ENCODE results near the gene ALPL. TPM values are rescaled to one million over a fixed set of nuclear protein-coding genes. Genes with fewer than 3 reads are reported as not detected.
"Not testable (repeated sequence)": the region's sequence is repeated elsewhere in the genome, so short reads cannot be mapped to it uniquely, and the experiment has no call there.

Gene ALPL
- 0.28 and 0.45 TPM in 2 replicates for polyA plus RNA-seq (2011; rRNA removed)
- polyA minus RNA-seq (2011; rRNA and poly(A)+ RNA removed): 0.14 and 0.15 TPM in 2 replicates

GRCh38 chr1:21509351-21510112 is at the start of gene ALPL:
ALPL (plus strand) TSS chr1:21509423; CDS start chr1:21554082, 44,659 bp downstream.
- CTCF ChIA-PET: interaction anchor here (0.6 to 7.7 kb wide), 17 partner anchors 9 to 939 kb away, joined by 3 to 69 read pairs (median 7); no protein-coding TSS in a partner anchor
- no peak for DNase-seq (ENCODE audit: low read depth)
- Histone ChIP-seq H3K4me3 (ENCODE audit: low read depth, low read length) (peak within 1 kb of the TSS; percentile 25), H3K27me3 (ENCODE audit: control insufficient read depth, insufficient read depth, low read length) (peaks cover 18% of the 10 kb centered on the region), H3K36me3 (ENCODE audit: control insufficient read depth, insufficient read depth, low read length) (no peaks in the 10 kb centered on the region)
- POLR2A ChIA-PET: no interaction called here
- TF ChIP-seq CTCF (IDR thresholded peaks at IDR 0.05; ENCODE audit: insufficient read depth, low read depth, low read length): no peak

- H3K4me3 ChIP-seq (ENCODE audit: low read depth, low read length); DNase-seq (ENCODE audit: low read depth); CTCF ChIA-PET; POLR2A ChIA-PET; H3K36me3 ChIP-seq (ENCODE audit: control insufficient read depth, insufficient read depth, low read length); H3K27me3 ChIP-seq (ENCODE audit: control insufficient read depth, insufficient read depth, low read length): not testable (repeated sequence)
Observed at GRCh38 chr1:21465127-21465526, 44.1 kb upstream of the ALPL start.

GRCh38 chr1:21467946-21468345 is 41.3 kb upstream of the ALPL start:
- peaks cover 14% of the 10 kb centered on the region for H3K36me3 ChIP-seq (ENCODE audit: control insufficient read depth, insufficient read depth, low read length)
- POLR2A ChIA-PET; H3K4me3 ChIP-seq (ENCODE audit: low read depth, low read length); DNase-seq (ENCODE audit: low read depth); H3K27me3 ChIP-seq (ENCODE audit: control insufficient read depth, insufficient read depth, low read length): not testable (repeated sequence)
- CTCF ChIA-PET: interaction anchor here (0.9 to 2.7 kb wide), 5 partner anchors 10 to 96 kb away, joined by 3 to 13 read pairs (median 4); no protein-coding TSS in a partner anchor

GRCh38 chr1:21468599-21468998 is 40.6 kb upstream of the ALPL start:
- peak; percentile 52 for TF ChIP-seq CTCF (IDR thresholded peaks at IDR 0.05; ENCODE audit: insufficient read depth, low read depth, low read length)
- CTCF ChIA-PET: interaction anchor here (0.9 to 2.7 kb wide), 5 partner anchors 10 to 97 kb away, joined by 3 to 13 read pairs (median 4); no protein-coding TSS in a partner anchor

GRCh38 chr1:21469581-21469980 is 39.6 kb upstream of the ALPL start:
- POLR2A ChIA-PET: no interaction called here
- H3K4me3 ChIP-seq (ENCODE audit: low read depth, low read length): no peak overlapping the region
- DNase-seq (ENCODE audit: low read depth): no peak
- H3K27me3 ChIP-seq (ENCODE audit: control insufficient read depth, insufficient read depth, low read length): no peaks in the 10 kb centered on the region
- TF ChIP-seq CTCF (IDR thresholded peaks at IDR 0.05; ENCODE audit: insufficient read depth, low read depth, low read length): no peak
- peaks cover 15% of the 10 kb centered on the region for H3K36me3 ChIP-seq (ENCODE audit: control insufficient read depth, insufficient read depth, low read length)
- CTCF ChIA-PET: interaction anchor here (0.6 to 2.7 kb wide), 5 partner anchors 9 to 101 kb away, joined by 3 to 13 read pairs (median 4); no protein-coding TSS in a partner anchor

More at GRCh38 chr1:21468599-21468998, 40.6 kb upstream of the ALPL start:
- DNase-seq (ENCODE audit: low read depth): no peak
- no peak overlapping the region for H3K4me3 ChIP-seq (ENCODE audit: low read depth, low read length)
- POLR2A ChIA-PET: no interaction called here
- no peaks in the 10 kb centered on the region for H3K27me3 ChIP-seq (ENCODE audit: control insufficient read depth, insufficient read depth, low read length)
- peaks cover 15% of the 10 kb centered on the region for H3K36me3 ChIP-seq (ENCODE audit: control insufficient read depth, insufficient read depth, low read length)

GRCh38 chr1:21472861-21473260 is 36.4 kb upstream of the ALPL start:
- no peak overlapping the region for H3K4me3 ChIP-seq (ENCODE audit: low read depth, low read length)
- no peaks in the 10 kb centered on the region for H3K27me3 ChIP-seq (ENCODE audit: control insufficient read depth, insufficient read depth, low read length)
- CTCF ChIA-PET: interaction anchor here (1.2 to 1.6 kb wide), 2 partner anchors 34 to 102 kb away, joined by 3 to 6 read pairs; no protein-coding TSS in a partner anchor
- POLR2A ChIA-PET: no interaction called here
- peaks cover 15% of the 10 kb centered on the region for H3K36me3 ChIP-seq (ENCODE audit: control insufficient read depth, insufficient read depth, low read length)
- TF ChIP-seq CTCF (IDR thresholded peaks at IDR 0.05; ENCODE audit: insufficient read depth, low read depth, low read length): no peak
- no peak for DNase-seq (ENCODE audit: low read depth)

Measured in BJ (cell line).